HEK293 (cell line): Measurements from ENCODE around the gene EDC3.

Experiments used
- ZNF416 ChIP-seq: fragments of 450-650 bp; formaldehyde crosslinking; IDR thresholded peaks from 2 replicates; pipeline ENCODE4 v1.5.1; 2016; ENCODE audit warnings: missing biosample characterization, missing genetic modification characterization
- ZNF664 ChIP-seq: fragments of 450-650 bp; formaldehyde crosslinking; IDR thresholded peaks from 2 replicates; pipeline ENCODE4 v1.5.1; 2016; ENCODE audit warnings: missing biosample characterization, missing genetic modification characterization
- TF ChIP-seq, protein P1 (sequence below): fragments of 450-650 bp; formaldehyde crosslinking; IDR thresholded peaks from 2 replicates; pipeline ENCODE4 v1.5.1; 2016; ENCODE audit warnings: missing biosample characterization, missing genetic modification characterization

DNA sequence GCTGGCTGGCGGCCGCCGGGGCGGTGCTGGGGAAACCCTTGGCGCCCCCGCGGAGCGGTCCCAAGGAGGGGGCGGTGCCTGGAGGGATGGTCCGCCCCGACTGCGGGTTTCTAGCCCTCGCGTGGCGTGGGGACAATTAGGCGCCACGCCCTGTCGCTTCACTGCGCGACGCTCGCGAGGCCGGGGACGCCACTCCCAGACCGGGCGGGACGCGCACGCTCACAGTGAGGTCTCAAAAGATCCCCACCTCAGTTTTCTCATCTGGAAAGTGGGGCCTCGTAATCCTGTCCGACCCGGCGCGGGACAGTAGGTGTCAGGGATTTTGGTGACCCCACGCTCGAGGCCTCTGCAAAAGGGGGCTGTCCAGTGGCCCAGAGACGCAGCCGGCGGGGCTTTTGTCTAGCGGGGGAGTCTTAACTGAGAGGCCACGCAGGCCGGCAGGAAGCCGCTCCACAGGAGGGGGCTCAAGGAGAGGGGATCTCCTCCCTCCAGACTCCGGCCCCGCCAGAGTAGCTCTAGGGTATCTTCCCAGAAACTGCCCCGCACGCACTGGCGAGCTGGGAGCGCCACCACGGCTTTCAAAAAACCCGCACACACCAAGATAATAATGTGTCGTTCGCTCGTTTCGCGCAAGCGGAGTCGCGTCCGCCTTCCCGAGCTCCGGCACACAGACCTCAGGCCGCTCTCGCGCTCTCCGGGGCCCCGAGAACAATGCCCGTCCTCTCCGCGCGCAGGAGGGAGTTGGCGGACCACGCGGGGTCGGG lies 80.9 kb downstream of the EDC3 start:
- TF ChIP-seq ZNF416 (no peak), ZNF664 (tag by site-specific recombination) (no peak)
- TF ChIP-seq, protein P1, sequence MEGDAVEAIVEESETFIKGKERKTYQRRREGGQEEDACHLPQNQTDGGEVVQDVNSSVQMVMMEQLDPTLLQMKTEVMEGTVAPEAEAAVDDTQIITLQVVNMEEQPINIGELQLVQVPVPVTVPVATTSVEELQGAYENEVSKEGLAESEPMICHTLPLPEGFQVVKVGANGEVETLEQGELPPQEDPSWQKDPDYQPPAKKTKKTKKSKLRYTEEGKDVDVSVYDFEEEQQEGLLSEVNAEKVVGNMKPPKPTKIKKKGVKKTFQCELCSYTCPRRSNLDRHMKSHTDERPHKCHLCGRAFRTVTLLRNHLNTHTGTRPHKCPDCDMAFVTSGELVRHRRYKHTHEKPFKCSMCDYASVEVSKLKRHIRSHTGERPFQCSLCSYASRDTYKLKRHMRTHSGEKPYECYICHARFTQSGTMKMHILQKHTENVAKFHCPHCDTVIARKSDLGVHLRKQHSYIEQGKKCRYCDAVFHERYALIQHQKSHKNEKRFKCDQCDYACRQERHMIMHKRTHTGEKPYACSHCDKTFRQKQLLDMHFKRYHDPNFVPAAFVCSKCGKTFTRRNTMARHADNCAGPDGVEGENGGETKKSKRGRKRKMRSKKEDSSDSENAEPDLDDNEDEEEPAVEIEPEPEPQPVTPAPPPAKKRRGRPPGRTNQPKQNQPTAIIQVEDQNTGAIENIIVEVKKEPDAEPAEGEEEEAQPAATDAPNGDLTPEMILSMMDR (tag by site-specific recombination), result peak; percentile 29; the same call in 1 of the 2 replicates
